ENCODE results near the gene DPF3. TPM values are rescaled to one million over a fixed set of nuclear protein-coding genes. Genes with fewer than 3 reads are reported as not detected.

DPF3 gene
- total RNA-seq, 1 experiment from 2014 or later, result not detected

DNA sequence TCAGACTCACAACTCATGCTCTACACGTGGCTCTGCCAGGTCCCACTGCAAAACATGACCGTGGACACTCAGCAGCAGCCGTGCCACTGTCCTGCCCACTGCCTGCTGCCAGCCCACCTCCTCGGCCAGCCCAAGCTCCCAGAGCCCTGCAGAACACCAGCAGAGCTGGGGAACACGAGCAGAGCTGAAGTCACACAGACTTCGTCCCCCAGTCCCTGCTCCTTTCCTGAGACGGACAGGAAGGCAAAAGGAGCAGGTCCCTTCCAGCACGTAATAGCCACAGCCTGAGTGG, 152.1 kb downstream of the DPF3 start:
- no TSS peak for BruUV-seq (replicated peaks)
- ChIA-PET CTCF (no interaction called here), POLR2A (no interaction called here)
- TF ChIP-seq, protein P1, sequence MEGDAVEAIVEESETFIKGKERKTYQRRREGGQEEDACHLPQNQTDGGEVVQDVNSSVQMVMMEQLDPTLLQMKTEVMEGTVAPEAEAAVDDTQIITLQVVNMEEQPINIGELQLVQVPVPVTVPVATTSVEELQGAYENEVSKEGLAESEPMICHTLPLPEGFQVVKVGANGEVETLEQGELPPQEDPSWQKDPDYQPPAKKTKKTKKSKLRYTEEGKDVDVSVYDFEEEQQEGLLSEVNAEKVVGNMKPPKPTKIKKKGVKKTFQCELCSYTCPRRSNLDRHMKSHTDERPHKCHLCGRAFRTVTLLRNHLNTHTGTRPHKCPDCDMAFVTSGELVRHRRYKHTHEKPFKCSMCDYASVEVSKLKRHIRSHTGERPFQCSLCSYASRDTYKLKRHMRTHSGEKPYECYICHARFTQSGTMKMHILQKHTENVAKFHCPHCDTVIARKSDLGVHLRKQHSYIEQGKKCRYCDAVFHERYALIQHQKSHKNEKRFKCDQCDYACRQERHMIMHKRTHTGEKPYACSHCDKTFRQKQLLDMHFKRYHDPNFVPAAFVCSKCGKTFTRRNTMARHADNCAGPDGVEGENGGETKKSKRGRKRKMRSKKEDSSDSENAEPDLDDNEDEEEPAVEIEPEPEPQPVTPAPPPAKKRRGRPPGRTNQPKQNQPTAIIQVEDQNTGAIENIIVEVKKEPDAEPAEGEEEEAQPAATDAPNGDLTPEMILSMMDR (IDR thresholded peaks at IDR 0.05), result no peak
- no peak for TF ChIP-seq POLR2AphosphoS5 (IDR thresholded peaks at IDR 0.05; ENCODE audit: low read depth, low read length)
- no peak for TF ChIP-seq TCF7L2 (IDR thresholded peaks at IDR 0.05; ENCODE audit: low read depth, low read length)
- TF ChIP-seq SIN3A (IDR thresholded peaks at IDR 0.05; ENCODE audit: borderline replicate concordance, insufficient read depth, low read depth, low read length), result no peak
- no peak for TF ChIP-seq REST (IDR thresholded peaks at IDR 0.05; ENCODE audit: insufficient read depth in 1 of 2, low read depth in 2 of 2, low read length in 1 of 2)
- no peak for DNase-seq (ENCODE audit: low read depth, low spot score)
- no peak overlapping the region for H3K27ac ChIP-seq (ENCODE audit: low read length)
- no peaks in the 10 kb centered on the region for H3K9me3 ChIP-seq (ENCODE audit: control insufficient read depth, insufficient read depth, low read depth, low read length)
- no peak overlapping the region for H3K4me3 ChIP-seq (ENCODE audit: low read depth in 2 of 2, low read length in 2 of 2)
- no peaks in the 10 kb centered on the region for H3K4me1 ChIP-seq (ENCODE audit: control insufficient read depth, insufficient read depth, low read length)
- H3K36me3 ChIP-seq (ENCODE audit: control insufficient read depth, insufficient read depth, low read length), result no peaks in the 10 kb centered on the region
- intact Hi-C loops (cut with micrococcal nuclease; ENCODE audit: unreplicated experiment), result no loop called here
- no peak for ATAC-seq
- in situ Hi-C loops (cut with HindIII; ENCODE audit: low pct_unique_long_range_greater_than_20kb, low sequenced_read_pairs), result no loop called here
- H3K27me3 ChIP-seq (ENCODE audit: control insufficient read depth, insufficient read depth, low read length), result no peaks in the 10 kb centered on the region

DNA sequence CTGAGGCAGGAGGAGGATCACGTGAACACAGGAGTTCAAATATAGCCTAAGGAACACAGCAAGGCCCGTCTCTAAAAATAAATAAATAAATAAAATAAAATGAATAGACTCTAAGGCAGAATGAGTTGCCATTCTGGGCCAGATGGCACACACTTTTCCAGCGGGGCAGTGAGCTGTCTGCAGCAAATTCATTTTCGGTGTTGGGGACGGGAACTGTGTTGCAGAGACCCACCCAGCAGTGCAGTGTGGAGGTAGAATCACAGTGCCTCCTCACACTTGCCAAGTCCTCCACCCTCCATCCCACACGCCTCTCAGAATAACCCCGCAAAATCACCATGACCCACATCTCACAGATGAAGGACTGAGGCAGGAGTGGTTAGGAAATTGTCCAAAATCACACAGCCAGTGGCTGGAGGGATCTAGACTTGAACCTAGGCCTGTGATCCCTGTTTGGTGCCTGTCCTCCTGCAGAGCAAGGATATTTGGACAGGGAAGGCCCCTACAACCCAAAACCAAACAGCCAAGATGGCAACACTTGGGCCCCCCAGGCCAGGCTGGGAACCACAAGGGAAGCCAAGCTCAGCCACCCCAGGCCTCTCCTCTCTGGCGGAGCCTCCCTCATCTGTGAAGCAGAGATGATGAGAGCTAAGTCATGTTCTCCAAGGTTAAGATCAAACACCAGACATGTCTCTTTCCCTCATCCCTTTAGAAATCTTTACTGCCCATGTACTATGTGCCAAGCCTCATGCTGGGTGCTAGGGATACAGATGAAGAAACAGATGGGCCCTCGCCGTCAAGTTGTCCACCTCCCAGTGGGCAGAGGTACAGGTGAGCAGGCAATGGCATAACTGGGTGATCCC, 152.7 kb downstream of the DPF3 start:
- Histone ChIP-seq H3K27ac (ENCODE audit: low read length) (no peak overlapping the region), H3K4me1 (ENCODE audit: control insufficient read depth, insufficient read depth, low read length) (no peaks in the 10 kb centered on the region), H3K36me3 (ENCODE audit: control insufficient read depth, insufficient read depth, low read length) (no peaks in the 10 kb centered on the region), H3K27me3 (ENCODE audit: control insufficient read depth, insufficient read depth, low read length) (no peaks in the 10 kb centered on the region), H3K9me3 (ENCODE audit: control insufficient read depth, insufficient read depth, low read depth, low read length) (no peaks in the 10 kb centered on the region), H3K4me3 (ENCODE audit: low read depth in 2 of 2, low read length in 2 of 2) (no peak overlapping the region)
- no TSS peak for BruUV-seq (replicated peaks)
- in situ Hi-C loops (cut with HindIII; ENCODE audit: low pct_unique_long_range_greater_than_20kb, low sequenced_read_pairs), result no loop called here
- ATAC-seq (no peak), DNase-seq (ENCODE audit: low read depth, low spot score) (no peak)
- TF ChIP-seq SIN3A (IDR thresholded peaks at IDR 0.05; ENCODE audit: borderline replicate concordance, insufficient read depth, low read depth, low read length) (no peak), TCF7L2 (IDR thresholded peaks at IDR 0.05; ENCODE audit: low read depth, low read length) (no peak), REST (IDR thresholded peaks at IDR 0.05; ENCODE audit: insufficient read depth in 1 of 2, low read depth in 2 of 2, low read length in 1 of 2) (no peak), POLR2AphosphoS5 (IDR thresholded peaks at IDR 0.05; ENCODE audit: low read depth, low read length) (no peak)
- TF ChIP-seq, protein P1 (IDR thresholded peaks at IDR 0.05), result no peak
- intact Hi-C loops (cut with micrococcal nuclease; ENCODE audit: unreplicated experiment), result no loop called here
- ChIA-PET CTCF (no interaction called here), POLR2A (no interaction called here)
